ENCODE data around the gene MARCHF10. TPM values are rescaled to one million over a fixed set of nuclear protein-coding genes. Genes with fewer than 3 reads are reported as not detected.

Gene MARCHF10
- total and polyA plus RNA-seq, 9 of the 15 experiments (the other 6 are each of a cell fraction or from before 2014, with no cell fraction given) = not detected

GRCh38 chr17:62714016-62714777 is 93.9 kb downstream of the MARCHF10 start:
- peaks cover 2 to 9% of the 10 kb centered on the region in 2 experiments; a peak in 3 of 5 replicates for H3K4me1 ChIP-seq (replicated peaks in 1 of 2; ENCODE audit: control insufficient read depth in 2 of 2, insufficient read depth in 2 of 2, low read length in 2 of 2)
- ATAC-seq (no peak), DNase-seq (ENCODE audit: extremely low read depth in 1 of 4, low spot score in 3 of 4) (no peak), FAIRE-seq (no peak)
- no peak overlapping the region for H3K4me2 ChIP-seq (ENCODE audit: insufficient read depth, low read length)
- H3K9me1 ChIP-seq (ENCODE audit: control insufficient read depth, insufficient read depth, low read length) = no peaks in the 10 kb centered on the region
- H3K79me2 ChIP-seq (ENCODE audit: control insufficient read depth, insufficient read depth, low read length) = no peaks in the 10 kb centered on the region
- no peaks in the 10 kb centered on the region for H4K20me1 ChIP-seq (replicated peaks; ENCODE audit: control insufficient read depth, insufficient read depth, low read length)
- no peak overlapping the region for H3K27ac ChIP-seq (ENCODE audit: extremely low read depth, low read depth, low read length)
- H3K27me3 ChIP-seq (ENCODE audit: control insufficient read depth in 2 of 2, insufficient read depth in 2 of 2, low read length in 2 of 2) = peaks cover 23 to 73% of the 10 kb centered on the region in 2 experiments
- H2AFZ ChIP-seq (ENCODE audit: low read depth, low read length) = no peak overlapping the region
- ChIA-PET CTCF (ENCODE audit: low intra/inter-chr PET ratio) (no interaction called here), POLR2A (interaction anchor here (1.4 kb wide), 1 partner anchor 9 kb away, joined by 4 read pairs; no protein-coding TSS in a partner anchor)
- no peak overlapping the region for H3K9ac ChIP-seq (ENCODE audit: insufficient read depth in 1 of 2, low read depth in 2 of 2, low read length in 2 of 2)
- no TSS peak for BruUV-seq (replicated peaks)
- intact Hi-C loops (cut with micrococcal nuclease) (no loop called here), in situ Hi-C loops (cut with MboI) (loop anchor here (25.0 kb wide), 1 partner anchor 248 kb away; the partner anchor contains the start of gene TANC2)
- H3K9me3 ChIP-seq (replicated peaks; ENCODE audit: control insufficient read depth, insufficient read depth, low read depth, low read length) = no peaks in the 10 kb centered on the region
- no peak for TF ChIP-seq ZNF384 (IDR thresholded peaks at IDR 0.05; ENCODE audit: low read depth, low read length)
- TF ChIP-seq ARID1B (IDR thresholded peaks at IDR 0.05) = no peak
- no peak for TF ChIP-seq ZNF316 (IDR thresholded peaks at IDR 0.05)
- TF ChIP-seq, protein P1, sequence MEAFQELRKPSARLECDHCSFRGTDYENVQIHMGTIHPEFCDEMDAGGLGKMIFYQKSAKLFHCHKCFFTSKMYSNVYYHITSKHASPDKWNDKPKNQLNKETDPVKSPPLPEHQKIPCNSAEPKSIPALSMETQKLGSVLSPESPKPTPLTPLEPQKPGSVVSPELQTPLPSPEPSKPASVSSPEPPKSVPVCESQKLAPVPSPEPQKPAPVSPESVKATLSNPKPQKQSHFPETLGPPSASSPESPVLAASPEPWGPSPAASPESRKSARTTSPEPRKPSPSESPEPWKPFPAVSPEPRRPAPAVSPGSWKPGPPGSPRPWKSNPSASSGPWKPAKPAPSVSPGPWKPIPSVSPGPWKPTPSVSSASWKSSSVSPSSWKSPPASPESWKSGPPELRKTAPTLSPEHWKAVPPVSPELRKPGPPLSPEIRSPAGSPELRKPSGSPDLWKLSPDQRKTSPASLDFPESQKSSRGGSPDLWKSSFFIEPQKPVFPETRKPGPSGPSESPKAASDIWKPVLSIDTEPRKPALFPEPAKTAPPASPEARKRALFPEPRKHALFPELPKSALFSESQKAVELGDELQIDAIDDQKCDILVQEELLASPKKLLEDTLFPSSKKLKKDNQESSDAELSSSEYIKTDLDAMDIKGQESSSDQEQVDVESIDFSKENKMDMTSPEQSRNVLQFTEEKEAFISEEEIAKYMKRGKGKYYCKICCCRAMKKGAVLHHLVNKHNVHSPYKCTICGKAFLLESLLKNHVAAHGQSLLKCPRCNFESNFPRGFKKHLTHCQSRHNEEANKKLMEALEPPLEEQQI (IDR thresholded peaks at IDR 0.05) = no peak
- no peak for TF ChIP-seq E4F1 (CRISPR knock-in tag; IDR thresholded peaks at IDR 0.05; ENCODE audit: borderline replicate concordance)
- no peaks in the 10 kb centered on the region for H3K36me3 ChIP-seq (ENCODE audit: control insufficient read depth, insufficient read depth, low read length)
- no peak overlapping the region for H3K4me3 ChIP-seq
- WGBS (ENCODE audit: insufficient coverage, low coverage, missing lambda C conversion rate) = 55% methylated on average over 7 of the region's 8 CpGs

All from K562 (cell line).